Stimulated activated naive B cell treated with anti-CD40 and anti-IgM and Interleukin-4, amounts not matched to agents 10 μg/mL and 1 μg/mL and 100 μg/mL, for 72 hours (primary cell): Measurements from ENCODE around the gene KLHL30.

Experiments
- ATAC-seq, 2 donors: fragments of 150-1000 bp; cut with Tn5 transposase; replicated peaks; 2 replicates each; pipeline ENCODE4 v1.10.0; 2021; ENCODE audit warnings: moderate library complexity in 1 of 2
- DNase-seq: peaks from one replicate; pipeline ENCODE4 v3.0.0; 2021
- H3K27ac Mint-ChIP-seq: one replicate; pipeline ENCODE4 v1.8.0; 2022; ENCODE audit warnings: mild to moderate bottlenecking, mixed read lengths
- H3K27me3 Mint-ChIP-seq, 2 donors: one replicate each; pipeline ENCODE4 v1.8.0; 2022; ENCODE audit warnings: mixed read lengths in 2 of 2
- H3K36me3 Mint-ChIP-seq, 2 donors: one replicate each; pipeline ENCODE4 v1.8.0; 2022; ENCODE audit warnings: mixed read lengths in 2 of 2, mild to moderate bottlenecking in 1 of 2
- H3K4me1 Mint-ChIP-seq, 2 donors: one replicate each; pipeline ENCODE4 v1.8.0; 2022; ENCODE audit warnings: mixed read lengths in 2 of 2, mild to moderate bottlenecking in 1 of 2
- H3K4me3 Mint-ChIP-seq, 2 donors: one replicate each; pipeline ENCODE4 v1.8.0; 2022; ENCODE audit warnings: mild to moderate bottlenecking in 2 of 2, mixed read lengths in 2 of 2, moderate library complexity in 1 of 2
- H3K9me3 Mint-ChIP-seq, 2 donors: one replicate each; pipeline ENCODE4 v1.8.0; 2022; ENCODE audit warnings: mixed read lengths in 2 of 2, mild to moderate bottlenecking in 1 of 2

The KLHL30 gene

DNA sequence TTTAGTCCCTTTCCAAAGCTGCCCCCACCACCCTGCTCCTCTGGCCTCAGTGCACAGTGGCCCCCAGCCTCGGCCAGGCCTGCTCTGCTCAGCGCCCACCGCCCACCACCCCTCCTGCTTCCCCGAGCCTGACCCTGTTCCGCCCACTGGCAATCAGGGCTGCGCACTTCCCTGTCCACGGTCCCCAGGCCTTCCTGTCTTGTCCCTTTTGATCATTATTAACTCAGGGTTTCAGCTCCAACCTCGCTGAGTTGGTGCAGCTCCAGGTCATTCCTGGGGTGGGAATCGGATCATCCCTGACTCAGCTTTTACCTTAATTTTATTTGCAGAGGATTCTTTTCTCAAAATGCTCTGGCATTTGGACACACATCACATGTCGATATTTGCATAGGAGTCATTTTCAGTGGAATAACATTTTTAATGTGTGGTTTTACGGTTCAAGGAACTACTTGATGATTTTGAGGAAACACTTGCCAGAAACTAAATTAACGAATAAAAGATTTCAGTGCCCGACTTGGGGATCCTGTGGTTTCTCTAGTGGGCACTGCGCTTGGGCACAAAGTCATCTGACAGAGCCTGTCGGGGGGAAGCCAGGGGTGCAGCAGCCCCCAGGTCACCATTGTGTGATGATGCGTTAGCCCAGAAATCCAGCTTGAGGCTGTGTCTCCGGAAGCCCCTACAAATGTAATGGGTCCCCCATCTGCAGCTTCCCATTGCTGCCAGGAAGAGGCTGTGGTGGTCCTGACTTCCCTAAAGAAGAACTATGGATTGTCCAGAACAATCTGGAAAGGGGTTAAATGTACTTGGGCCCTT is 39.4 kb upstream of the KLHL30 start:
- peak overlapping the region; percentile 86 to 87 for H3K4me3 Mint-ChIP-seq
- H3K9me3 Mint-ChIP-seq = peaks cover 0 to 3% of the 10 kb centered on the region in 2 donors
- no peaks in the 10 kb centered on the region for H3K27me3 Mint-ChIP-seq
- peaks cover 38 to 65% of the 10 kb centered on the region in 2 donors for H3K4me1 Mint-ChIP-seq
- ATAC-seq (peak; percentile 75 to 80), DNase-seq (peak; percentile 14)
- H3K36me3 Mint-ChIP-seq = peaks cover 28 to 38% of the 10 kb centered on the region in 2 donors
- peak overlapping the region; percentile 98 for H3K27ac Mint-ChIP-seq

GRCh38 chr2:238099714-238100048 is 38.8 kb upstream of the KLHL30 start:
- peak in 1 of 2 donors; percentile 5 for ATAC-seq
- peaks cover 0 to 3% of the 10 kb centered on the region in 2 donors for H3K9me3 Mint-ChIP-seq
- H3K27ac Mint-ChIP-seq = peak overlapping the region; percentile 98

DNA sequence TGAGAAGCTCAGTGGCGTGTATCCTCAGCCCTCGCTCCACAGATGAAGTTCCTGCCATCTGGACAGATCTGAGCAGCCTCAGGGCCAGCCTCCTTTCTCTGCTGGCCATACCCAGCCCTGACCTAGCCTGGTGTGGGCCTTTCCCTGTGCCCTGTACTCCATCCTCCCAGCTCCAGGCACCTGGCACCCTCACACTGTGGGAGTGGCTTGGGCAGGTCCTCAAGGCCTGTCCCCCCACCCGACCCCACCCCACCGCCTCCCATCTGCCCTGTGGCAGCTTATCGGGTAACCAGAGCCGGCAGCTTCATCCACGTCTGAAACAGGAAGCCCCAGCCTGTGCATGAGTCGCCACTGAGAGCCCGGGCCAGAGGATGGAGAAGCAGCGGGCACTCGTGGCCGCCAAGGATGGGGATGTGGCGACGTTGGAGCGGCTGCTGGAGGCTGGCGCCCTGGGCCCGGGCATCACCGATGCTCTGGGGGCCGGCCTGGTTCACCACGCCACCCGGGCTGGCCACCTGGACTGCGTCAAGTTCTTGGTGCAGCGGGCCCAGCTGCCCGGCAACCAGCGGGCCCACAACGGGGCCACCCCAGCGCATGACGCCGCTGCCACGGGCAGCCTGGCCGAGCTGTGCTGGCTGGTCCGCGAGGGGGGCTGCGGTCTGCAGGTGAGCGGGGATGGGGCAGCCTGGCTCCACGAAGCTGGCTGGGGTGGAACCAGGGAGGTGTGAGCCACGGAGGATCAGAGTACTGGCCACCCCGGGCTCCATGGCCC is 38.2 kb upstream of the KLHL30 start, which contains the start of gene ESPNL:
ESPNL (plus strand) TSS at position 292 of the 772 bp plus-strand sequence; CDS start at position 372, 80 bp downstream.
- no peaks in the 10 kb centered on the region for H3K27me3 Mint-ChIP-seq
- H3K27ac Mint-ChIP-seq = peak within 1 kb of the TSS; percentile 98
- DNase-seq = peak; percentile 6
- peaks cover 46 to 76% of the 10 kb centered on the region in 2 donors for H3K4me1 Mint-ChIP-seq
- peaks cover 21 to 35% of the 10 kb centered on the region in 2 donors for H3K36me3 Mint-ChIP-seq
- no peak for ATAC-seq
- H3K4me3 Mint-ChIP-seq = peak within 1 kb of the TSS; percentile 86 to 87
- peaks cover 0 to 3% of the 10 kb centered on the region in 2 donors for H3K9me3 Mint-ChIP-seq

More at GRCh38 chr2:238099714-238100048, 38.8 kb upstream of the KLHL30 start:
- peak; percentile 2 for DNase-seq
- Mint-ChIP-seq H3K4me1 (peaks cover 42 to 71% of the 10 kb centered on the region in 2 donors), H3K4me3 (peak overlapping the region in 1 of 2 donors; percentile 87), H3K27me3 (no peaks in the 10 kb centered on the region), H3K36me3 (peaks cover 26 to 35% of the 10 kb centered on the region in 2 donors)

DNA sequence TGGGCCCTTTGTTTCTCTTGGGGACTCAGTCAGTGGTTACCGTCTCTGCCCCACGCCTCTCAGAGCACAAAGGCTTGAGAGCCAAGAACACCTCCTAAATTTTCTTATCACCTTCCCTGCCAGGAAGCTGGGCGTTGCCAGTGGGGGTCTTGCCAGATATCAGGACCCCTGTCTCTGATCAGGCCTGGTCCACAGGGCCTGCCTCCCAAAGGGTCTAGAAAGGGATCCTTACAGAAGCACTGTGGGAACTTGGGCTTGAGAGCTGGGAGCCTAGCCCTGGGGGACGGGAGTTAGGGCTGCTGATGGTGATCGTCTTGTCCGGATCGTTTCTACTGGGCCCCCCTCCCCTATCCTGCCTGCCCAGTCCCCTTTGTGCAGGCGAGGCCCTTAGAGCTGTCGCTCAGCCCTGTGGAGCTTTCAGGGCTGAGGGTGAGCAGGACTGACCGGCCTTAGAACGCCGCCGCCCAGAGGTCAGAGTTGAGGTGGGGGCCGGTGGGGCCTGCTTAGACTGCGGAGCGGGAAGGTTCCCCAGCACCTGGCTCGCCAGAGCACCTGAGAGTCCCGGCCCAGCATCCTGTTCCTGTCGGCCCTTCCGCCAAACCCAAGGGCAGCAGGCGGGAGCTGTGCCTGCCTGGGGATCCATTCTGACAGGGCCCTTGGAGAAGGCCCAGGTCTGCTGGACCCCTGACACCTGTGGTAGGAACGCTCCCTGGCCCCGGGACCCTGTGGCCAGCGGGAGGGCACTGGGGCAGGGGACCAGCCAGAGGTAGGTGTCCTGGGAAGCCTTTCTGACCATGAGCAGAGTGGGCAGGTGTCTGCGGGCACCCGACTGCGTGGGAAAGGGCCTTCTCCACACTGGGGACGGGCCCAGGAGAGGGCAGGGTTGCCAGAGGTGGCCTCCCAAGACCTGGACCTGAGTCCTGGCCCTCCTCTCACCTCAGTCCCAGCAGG is 37.4 kb upstream of the KLHL30 start:
- Mint-ChIP-seq H3K4me1 (peaks cover 53 to 85% of the 10 kb centered on the region in 2 donors), H3K4me3 (no peak overlapping the region), H3K9me3 (peaks cover 0 to 3% of the 10 kb centered on the region in 2 donors), H3K27ac (peak overlapping the region; percentile 80), H3K36me3 (peaks cover 19 to 35% of the 10 kb centered on the region in 2 donors), H3K27me3 (no peaks in the 10 kb centered on the region)
- no peak for DNase-seq
- ATAC-seq = no peak

DNA sequence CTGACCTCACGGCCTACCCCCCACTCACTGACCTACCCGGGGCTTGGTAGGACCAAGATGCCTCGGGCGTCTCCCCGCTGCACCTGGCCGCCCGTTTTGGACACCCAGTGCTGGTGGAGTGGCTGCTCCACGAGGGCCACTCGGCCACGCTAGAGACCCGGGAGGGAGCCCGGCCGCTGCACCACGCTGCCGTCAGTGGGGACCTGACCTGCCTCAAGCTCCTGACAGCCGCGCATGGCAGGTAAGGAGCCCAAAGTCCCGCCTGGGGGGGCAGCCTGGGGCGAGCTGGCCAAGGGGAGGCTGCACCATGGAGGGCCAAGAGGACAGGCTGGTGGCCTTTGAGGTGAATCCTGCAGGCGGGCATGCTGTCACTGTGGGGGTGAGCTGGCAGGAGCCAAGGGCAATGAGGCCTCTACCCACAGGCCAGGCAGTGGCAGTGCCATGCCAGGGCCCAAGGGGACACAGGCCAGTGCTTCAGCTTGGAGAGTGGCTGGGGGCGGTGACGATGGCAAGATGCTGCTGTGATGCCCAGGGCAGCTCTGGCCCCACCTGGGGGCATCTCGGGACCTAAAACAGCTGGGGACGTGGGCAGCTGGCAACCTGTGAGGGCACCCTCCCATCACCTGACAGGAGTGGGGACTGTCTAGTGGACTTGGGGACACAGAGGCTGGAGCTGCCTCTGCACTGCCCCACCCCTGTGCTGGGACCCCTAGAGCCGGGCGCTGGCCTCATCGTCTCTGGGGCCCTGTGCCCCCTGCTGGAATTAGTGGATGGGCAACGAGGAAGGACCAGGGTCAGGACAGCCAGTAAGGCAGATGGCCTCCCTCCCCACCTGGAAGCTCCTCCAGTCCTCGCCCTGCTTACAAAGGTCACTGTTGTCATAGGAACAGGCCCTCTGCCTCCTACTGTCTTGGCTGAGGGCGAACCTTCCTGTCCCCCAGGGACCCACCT is 36.3 kb upstream of the KLHL30 start:
- Mint-ChIP-seq H3K4me1 (peaks cover 56 to 94% of the 10 kb centered on the region in 2 donors), H3K36me3 (peaks cover 11 to 25% of the 10 kb centered on the region in 2 donors), H3K27me3 (no peaks in the 10 kb centered on the region), H3K27ac (peak overlapping the region; percentile 73), H3K9me3 (peaks cover 0 to 3% of the 10 kb centered on the region in 2 donors), H3K4me3 (peak overlapping the region in 1 of 2 donors; percentile 11)
- ATAC-seq (no peak), DNase-seq (peak; percentile 3)

GRCh38 chr2:238102865-238103264 is 35.6 kb upstream of the KLHL30 start:
- Mint-ChIP-seq H3K9me3 (peaks cover 0 to under 1% of the 10 kb centered on the region in 2 donors), H3K36me3 (peaks cover 4 to 18% of the 10 kb centered on the region in 2 donors), H3K4me3 (peak overlapping the region; percentile 11 to 32), H3K27ac (peak overlapping the region; percentile 73), H3K4me1 (peaks cover 56 to 94% of the 10 kb centered on the region in 2 donors), H3K27me3 (no peaks in the 10 kb centered on the region)
- DNase-seq = no peak
- no peak for ATAC-seq

DNA sequence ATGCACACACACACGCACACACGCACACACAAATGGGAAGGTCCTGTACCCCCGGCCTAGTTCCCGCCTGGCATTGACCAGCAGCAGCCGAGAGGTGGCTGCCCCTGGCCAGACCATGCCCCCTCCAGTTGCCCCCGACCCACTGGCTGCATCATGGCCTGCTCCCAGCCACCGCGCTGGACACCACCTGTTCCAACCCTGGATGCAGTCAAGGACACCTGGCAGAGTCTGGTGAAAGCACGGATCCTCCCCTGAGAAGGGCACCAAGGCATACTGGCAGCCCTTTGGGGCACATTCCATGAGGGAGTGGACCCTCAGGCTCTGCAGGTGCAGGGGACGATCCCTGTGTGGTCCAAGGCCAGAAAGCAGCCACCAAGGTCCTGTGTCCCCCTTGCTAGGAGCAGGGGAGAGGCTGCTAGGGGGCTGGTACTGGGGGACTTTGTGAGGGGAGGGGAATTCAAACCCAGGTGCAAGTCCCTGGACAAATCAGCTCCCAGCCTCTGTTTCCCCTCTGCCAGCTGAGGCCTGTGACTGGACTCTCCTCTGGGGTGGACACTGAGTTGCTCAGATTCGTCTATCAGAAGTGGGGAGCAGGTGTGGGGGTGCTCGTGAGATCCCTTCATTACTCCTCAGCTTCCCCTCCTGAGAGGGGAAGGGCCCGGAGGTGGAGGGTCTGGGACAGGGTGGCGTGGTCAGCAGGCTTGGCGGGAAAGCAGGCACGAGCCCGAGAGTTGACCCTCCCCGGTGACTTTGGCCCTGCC is 34.8 kb upstream of the KLHL30 start:
- H3K36me3 Mint-ChIP-seq = peaks cover 8 to 11% of the 10 kb centered on the region in 2 donors
- H3K9me3 Mint-ChIP-seq = no peaks in the 10 kb centered on the region
- H3K4me3 Mint-ChIP-seq = no peak overlapping the region
- H3K27ac Mint-ChIP-seq = no peak overlapping the region
- ATAC-seq (no peak), DNase-seq (no peak)
- H3K27me3 Mint-ChIP-seq = no peaks in the 10 kb centered on the region
- peaks cover 58 to 94% of the 10 kb centered on the region in 2 donors for H3K4me1 Mint-ChIP-seq

- H3K27ac Mint-ChIP-seq = no peak overlapping the region
- no peak for ATAC-seq
- peaks cover 57 to 94% of the 10 kb centered on the region in 2 donors for H3K4me1 Mint-ChIP-seq
These were observed 34.2 kb upstream of the KLHL30 start for GRCh38 chr2:238104226-238104690.

GRCh38 chr2:238104691-238105371 is 33.6 kb upstream of the KLHL30 start:
- DNase-seq (no peak), ATAC-seq (no peak)
- Mint-ChIP-seq H3K4me1 (peaks cover 53 to 93% of the 10 kb centered on the region in 2 donors), H3K9me3 (no peaks in the 10 kb centered on the region), H3K27me3 (no peaks in the 10 kb centered on the region), H3K4me3 (peak overlapping the region in 1 of 2 donors; percentile 61), H3K36me3 (peaks cover 0 to 4% of the 10 kb centered on the region in 2 donors), H3K27ac (peak overlapping the region; percentile 67)

More at GRCh38 chr2:238104226-238104690, 34.2 kb upstream of the KLHL30 start:
- no peaks in the 10 kb centered on the region for H3K27me3 Mint-ChIP-seq
- H3K36me3 Mint-ChIP-seq = peaks cover 4 to 5% of the 10 kb centered on the region in 2 donors
- H3K9me3 Mint-ChIP-seq = no peaks in the 10 kb centered on the region
- DNase-seq = no peak
- no peak overlapping the region for H3K4me3 Mint-ChIP-seq

GRCh38 chr2:238105506-238106338 is 32.7 kb upstream of the KLHL30 start:
- Mint-ChIP-seq H3K4me3 (peak overlapping the region in 1 of 2 donors; percentile 61), H3K9me3 (no peaks in the 10 kb centered on the region), H3K27me3 (no peaks in the 10 kb centered on the region), H3K27ac (peak overlapping the region; percentile 67), H3K36me3 (peaks cover 0 to 4% of the 10 kb centered on the region in 2 donors), H3K4me1 (peaks cover 52 to 87% of the 10 kb centered on the region in 2 donors)
- DNase-seq (no peak), ATAC-seq (no peak)

DNA sequence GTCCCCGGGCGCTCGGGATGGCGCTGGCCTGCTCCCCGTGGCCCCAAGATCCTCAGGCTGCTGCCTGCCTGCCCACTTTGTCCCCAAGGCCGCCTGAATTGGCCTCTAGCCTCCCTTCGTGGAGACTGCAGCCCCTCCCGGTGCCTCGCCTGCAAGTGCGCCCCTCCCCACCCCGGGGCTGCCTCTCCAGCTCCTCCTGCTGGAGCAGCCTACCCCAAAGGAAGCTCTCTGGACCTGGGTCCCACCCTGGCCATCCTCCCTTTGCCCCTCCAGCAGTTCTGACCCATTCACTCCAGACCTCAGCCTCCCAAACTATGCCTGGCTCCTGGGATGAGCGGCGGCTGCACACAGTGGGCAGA is 32.1 kb upstream of the KLHL30 start:
- H3K27ac Mint-ChIP-seq = peak overlapping the region; percentile 99
- H3K4me1 Mint-ChIP-seq = peaks cover 52 to 81% of the 10 kb centered on the region in 2 donors
- ATAC-seq = no peak
- peaks cover 1 to 2% of the 10 kb centered on the region in 2 donors for H3K9me3 Mint-ChIP-seq
- no peaks in the 10 kb centered on the region for H3K27me3 Mint-ChIP-seq
- H3K36me3 Mint-ChIP-seq = peaks cover 2 to 6% of the 10 kb centered on the region in 2 donors
- H3K4me3 Mint-ChIP-seq = no peak overlapping the region
- no peak for DNase-seq
